GM23248 (cell line): ENCODE data around the gene STK32B. TPM values are rescaled to one million over a fixed set of nuclear protein-coding genes. Genes with fewer than 3 reads are reported as not detected.

Source experiments
- DNase-seq: peaks from one replicate; pipeline ENCODE4 v3.0.0-alpha.2; 2015
- H2AFZ ChIP-seq: fragments of 200-600 bp; sonication (generic); 2 replicates; pipeline ENCODE4 v1.6.1; 2016; ENCODE audit warnings: antibody characterized with exemption
- H3F3A ChIP-seq: fragments of 200-600 bp; sonication (generic); 2 replicates; pipeline ENCODE4 v1.6.1; 2016; ENCODE audit warnings: mild to moderate bottlenecking, antibody characterized with exemption, mixed run types; ENCODE audit not compliant: insufficient read depth
- H3K27ac ChIP-seq: fragments of 200-600 bp; sonication (generic); 2 replicates; pipeline ENCODE4 v1.5.1; 2016; ENCODE audit warnings: mild to moderate bottlenecking
- H3K27me3 ChIP-seq: fragments of 200-600 bp; sonication (generic); replicated peaks from 2 replicates; pipeline ENCODE4 v1.6.1; 2016; ENCODE audit warnings: mild to moderate bottlenecking; ENCODE audit not compliant: insufficient read depth
- H3K36me3 ChIP-seq: fragments of 200-600 bp; sonication (generic); 2 replicates; pipeline ENCODE4 v1.6.1; 2016; ENCODE audit warnings: low read depth, mild to moderate bottlenecking
- H3K4me1 ChIP-seq: fragments of 200-600 bp; sonication (generic); 2 replicates; pipeline ENCODE4 v1.6.1; 2016; ENCODE audit warnings: mild to moderate bottlenecking; ENCODE audit not compliant: insufficient read depth
- H3K4me2 ChIP-seq: fragments of 200-600 bp; sonication (generic); one replicate; pipeline ENCODE4 v1.6.1; 2016; ENCODE audit warnings: mild to moderate bottlenecking; ENCODE audit not compliant: unreplicated experiment
- H3K4me3 ChIP-seq: fragments of 200-600 bp; sonication (generic); 2 replicates; pipeline ENCODE4 v1.5.1; 2016; ENCODE audit warnings: mild to moderate bottlenecking
- H3K79me2 ChIP-seq: fragments of 200-600 bp; sonication (generic); 2 replicates; pipeline ENCODE4 v1.6.1; 2016; ENCODE audit warnings: mild to moderate bottlenecking; ENCODE audit not compliant: insufficient read depth
- H3K9ac ChIP-seq: fragments of 200-600 bp; sonication (generic); 2 replicates; pipeline ENCODE4 v1.6.1; 2016; ENCODE audit warnings: mild to moderate bottlenecking
- H3K9me2 ChIP-seq: fragments of 200-600 bp; sonication (generic); 2 replicates; pipeline ENCODE4 v1.6.1; 2016; ENCODE audit warnings: mixed run types, mild to moderate bottlenecking, moderate library complexity; ENCODE audit not compliant: insufficient read depth
- H3K9me3 ChIP-seq: fragments of 200-600 bp; sonication (generic); one replicate; pipeline ENCODE4 v1.6.1; 2017; ENCODE audit warnings: low read depth
- H4K20me1 ChIP-seq: fragments of 200-600 bp; sonication (generic); 2 replicates; pipeline ENCODE4 v1.6.0; 2016; ENCODE audit not compliant: insufficient read depth
- EZH2 ChIP-seq: fragments of 200-600 bp; sonication (generic); IDR thresholded peaks from 2 replicates; pipeline ENCODE4 v1.6.1; 2018; ENCODE audit warnings: antibody characterized with exemption, mild to moderate bottlenecking; ENCODE audit not compliant: insufficient read depth, poor library complexity, severe bottlenecking
- EZH2phosphoT487 ChIP-seq: fragments of 200-600 bp; sonication (generic); IDR thresholded peaks from 2 replicates; pipeline ENCODE4 v1.6.1; 2018; ENCODE audit warnings: antibody characterized with exemption, moderate library complexity, mild to moderate bottlenecking, low read depth; ENCODE audit not compliant: insufficient read depth
- WGBS, 2 experiments: methylation state at CpG; one replicate each; pipeline ENCODE4 v1.1.6; 2015 to 2017; ENCODE audit warnings: low lambda C conversion rate in 2 of 2, low coverage in 1 of 2; ENCODE audit errors: missing lambda C conversion rate in 2 of 2; 5-methylcytosine and 5-hydroxymethylcytosine counted together
- in situ Hi-C: fragments of 300-500 bp; cut with MboI; formaldehyde crosslinking; loops from 2 replicates; pipeline ENCODE4 v1.15.0; 2020
- polyA plus RNA-seq: library from polyadenylated mRNA; unstranded; fragments of >200 nt; fragmentation: Nextera tagmentation; extraction: Ambion mirVana; gene quantifications from 2 replicates; pipeline ENCODE4 v1.2.1, GENCODE V29; 2016
- total RNA-seq: library from RNA; depleted of rRNA; stranded (reverse); fragments of >200 nt; shearing (Covaris generic); gene quantifications from 2 replicates; pipeline ENCODE4 v1.2.3, GENCODE V29; 2014

Gene STK32B
- total and polyA plus RNA-seq, 2 experiments from 2014 or later = 4.9 to 6.1 TPM

DNA sequence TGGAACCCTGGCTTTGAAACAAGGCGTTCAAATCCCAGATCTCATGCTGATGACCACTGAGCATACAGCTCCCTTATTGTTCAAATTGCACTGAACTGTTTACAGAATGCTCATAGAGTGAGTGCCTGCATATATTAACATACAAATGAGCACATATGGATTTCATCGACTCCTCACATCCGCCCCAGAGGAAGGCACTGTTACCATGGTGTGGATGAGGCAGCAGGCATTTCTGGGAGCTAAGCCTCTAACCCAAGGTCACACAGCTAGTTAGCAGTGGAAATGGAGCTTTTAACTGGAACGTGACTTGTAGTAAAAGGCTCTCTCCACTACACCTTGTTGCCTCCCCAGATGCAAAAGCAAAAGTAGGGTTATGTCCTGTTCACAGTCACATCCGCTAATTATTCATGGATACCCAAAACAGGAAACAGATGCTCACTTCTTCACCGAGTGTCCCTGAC, 289.7 kb downstream of the STK32B start:
- Histone ChIP-seq H3K9me2 (no peaks in the 10 kb centered on the region), H3K79me2 (no peaks in the 10 kb centered on the region)
- in situ Hi-C loops = no loop called here

DNA sequence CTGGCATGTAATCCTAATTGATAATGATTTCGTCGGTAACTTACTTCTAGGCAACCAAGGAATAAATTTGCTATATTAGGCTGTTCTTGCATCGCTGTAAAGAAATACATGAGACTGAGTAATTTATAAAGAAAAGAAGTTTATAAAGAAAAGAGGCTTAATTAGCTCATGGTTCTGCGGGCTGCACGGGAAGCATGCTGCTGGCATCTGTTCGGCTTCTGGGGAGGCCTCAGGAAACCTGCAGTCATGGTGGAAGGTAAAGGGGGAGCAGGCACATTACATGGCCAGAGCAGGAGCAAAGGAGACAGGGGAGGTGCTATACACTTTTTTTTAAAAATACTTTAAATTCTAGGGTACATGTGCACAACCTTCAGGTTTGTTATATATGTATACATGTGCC, 290.2 kb downstream of the STK32B start:
- no peak overlapping the region for H3K27ac ChIP-seq
- in situ Hi-C loops = no loop called here
- WGBS, 2 experiments = 78 to 85% methylated on average over 6 of the region's 6 CpGs
- H3K4me2 ChIP-seq = no peak overlapping the region
- no peak overlapping the region for H3K9ac ChIP-seq
- no peaks in the 10 kb centered on the region for H4K20me1 ChIP-seq
- no peaks in the 10 kb centered on the region for H3K9me2 ChIP-seq
- no peaks in the 10 kb centered on the region for H3K4me1 ChIP-seq
- no peaks in the 10 kb centered on the region for H3K79me2 ChIP-seq
- no peaks in the 10 kb centered on the region for H3K9me3 ChIP-seq
- H3K36me3 ChIP-seq = no peaks in the 10 kb centered on the region
- no peak for DNase-seq
- H3K4me3 ChIP-seq = no peak overlapping the region
- H3K27me3 ChIP-seq = no peaks in the 10 kb centered on the region
- no peaks in the 10 kb centered on the region; the same call in 1 of the 2 replicates for H3F3A ChIP-seq
- no peak overlapping the region for H2AFZ ChIP-seq
- no peak for TF ChIP-seq EZH2phosphoT487
- TF ChIP-seq EZH2 = no peak

More for the DNA sequence above, 289.7 kb downstream of the STK32B start:
- Histone ChIP-seq H3K4me3 (no peak overlapping the region), H3K27me3 (no peaks in the 10 kb centered on the region), H3K4me1 (no peaks in the 10 kb centered on the region), H3K9me3 (no peaks in the 10 kb centered on the region), H3F3A (no peaks in the 10 kb centered on the region; the same call in 1 of the 2 replicates), H3K27ac (no peak overlapping the region), H4K20me1 (no peaks in the 10 kb centered on the region), H3K9ac (no peak overlapping the region), H2AFZ (no peak overlapping the region), H3K36me3 (no peaks in the 10 kb centered on the region), H3K4me2 (no peak overlapping the region)
- no peak for TF ChIP-seq EZH2
- TF ChIP-seq EZH2phosphoT487 = no peak
- 47 to 48% methylated on average over 6 of the region's 6 CpGs for WGBS, 2 experiments
- no peak for DNase-seq

DNA sequence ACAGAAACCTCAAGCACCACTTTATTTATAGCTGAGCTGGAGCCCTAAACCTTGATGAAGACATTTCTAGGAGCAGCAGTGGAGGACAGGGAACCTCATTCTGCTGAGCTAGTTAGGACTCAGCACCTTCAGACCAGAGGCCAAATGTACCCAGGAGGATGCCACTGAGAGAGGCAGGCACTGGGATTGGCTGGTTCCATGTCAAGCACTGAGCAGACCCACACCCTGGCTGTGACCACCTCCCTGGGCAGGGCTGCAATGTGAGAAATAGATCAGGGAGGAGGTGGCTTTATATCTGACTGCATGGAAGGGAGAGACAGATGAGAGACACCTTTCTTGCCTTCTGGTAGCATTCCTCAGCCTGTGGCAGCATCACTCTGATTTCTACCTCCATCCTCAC, 304.6 kb downstream of the STK32B start:
- Histone ChIP-seq H3K9me3 (no peaks in the 10 kb centered on the region), H3K27ac (no peak overlapping the region), H3K4me3 (no peak overlapping the region), H2AFZ (no peak overlapping the region), H3K36me3 (no peaks in the 10 kb centered on the region), H3K9ac (no peak overlapping the region), H3K27me3 (no peaks in the 10 kb centered on the region), H3F3A (no peaks in the 10 kb centered on the region), H3K4me1 (0 out of 2 replicates have a peak, but pooled peaks cover 11% of the 10 kb centered on the region), H4K20me1 (no peaks in the 10 kb centered on the region), H3K9me2 (no peaks in the 10 kb centered on the region), H3K79me2 (no peaks in the 10 kb centered on the region), H3K4me2 (no peak overlapping the region)
- in situ Hi-C loops = no loop called here
- TF ChIP-seq EZH2phosphoT487 = no peak
- TF ChIP-seq EZH2 = no peak
- no peak for DNase-seq

DNA sequence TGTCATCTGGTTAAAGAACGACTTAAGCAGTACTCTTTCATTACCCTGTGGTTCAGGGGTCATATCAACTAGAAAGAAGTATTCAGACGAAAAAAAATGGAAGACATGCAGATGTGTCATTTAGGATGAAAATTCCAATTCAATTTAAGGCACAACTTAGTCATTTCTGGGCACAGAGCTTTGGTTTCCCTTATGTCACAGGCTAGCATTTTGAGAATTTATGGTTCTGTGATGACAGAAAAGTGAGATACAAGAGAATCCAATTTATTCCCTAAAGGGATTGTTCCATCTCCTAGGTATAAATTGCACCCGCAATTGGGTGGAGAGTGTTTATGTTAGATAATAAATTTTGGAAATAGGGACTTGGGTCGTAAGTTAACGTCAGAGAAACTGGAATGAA, 306.6 kb downstream of the STK32B start:
- in situ Hi-C loops = no loop called here
- no peaks in the 10 kb centered on the region for H4K20me1 ChIP-seq
- H3K9me2 ChIP-seq = peaks cover 8% of the 10 kb centered on the region; the same call in 1 of the 2 replicates
- H3K27me3 ChIP-seq = no peaks in the 10 kb centered on the region
- peak; percentile 58 for DNase-seq
- H3K4me2 ChIP-seq = no peak overlapping the region
- H3K4me1 ChIP-seq = 0 out of 2 replicates have a peak, but pooled peaks cover 11% of the 10 kb centered on the region
- H3F3A ChIP-seq = no peaks in the 10 kb centered on the region
- H3K4me3 ChIP-seq = no peak overlapping the region
- H3K27ac ChIP-seq = no peak overlapping the region; the same call in none of the 2 replicates
- 1 to 3% methylated on average over 5 of the region's 5 CpGs for WGBS, 2 experiments
- no peak overlapping the region for H2AFZ ChIP-seq
- H3K9me3 ChIP-seq = no peaks in the 10 kb centered on the region
- no peaks in the 10 kb centered on the region for H3K79me2 ChIP-seq
- no peak for TF ChIP-seq EZH2phosphoT487
- H3K36me3 ChIP-seq = no peaks in the 10 kb centered on the region
- H3K9ac ChIP-seq = no peak overlapping the region

DNA sequence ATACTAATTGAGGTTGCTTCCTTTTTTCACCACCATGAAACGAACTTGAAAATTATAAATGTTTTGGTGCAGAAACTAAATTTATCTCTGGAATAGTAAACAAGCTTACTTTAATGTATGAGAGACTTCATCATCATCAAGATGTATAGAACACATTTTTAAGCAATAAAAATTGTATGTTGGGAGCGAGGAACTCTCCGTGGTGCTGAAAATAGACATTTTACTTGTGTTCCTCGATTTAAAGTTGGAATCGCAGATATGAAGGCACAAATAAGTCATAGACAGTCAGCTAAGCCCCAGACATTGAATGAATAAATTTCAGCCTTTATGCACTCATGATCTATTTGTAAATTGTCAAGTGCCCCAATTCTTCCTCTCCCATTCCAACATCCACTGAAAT, 310.7 kb downstream of the STK32B start:
- Histone ChIP-seq H4K20me1 (no peaks in the 10 kb centered on the region), H3K27me3 (no peaks in the 10 kb centered on the region), H3K4me3 (no peak overlapping the region), H3K4me1 (peaks cover 27% of the 10 kb centered on the region), H2AFZ (no peak overlapping the region), H3K9me3 (no peaks in the 10 kb centered on the region), H3K27ac (no peak overlapping the region), H3K36me3 (no peaks in the 10 kb centered on the region), H3K79me2 (no peaks in the 10 kb centered on the region), H3K9ac (no peak overlapping the region), H3F3A (peaks cover 13% of the 10 kb centered on the region; the same call in 1 of the 2 replicates), H3K4me2 (no peak overlapping the region), H3K9me2 (peaks cover 8% of the 10 kb centered on the region; the same call in 1 of the 2 replicates)
- in situ Hi-C loops = no loop called here
- peak; percentile 40 for DNase-seq
- WGBS, 2 experiments = 52% methylated on average over 5 of the region's 5 CpGs
- TF ChIP-seq EZH2 = no peak
- TF ChIP-seq EZH2phosphoT487 = no peak
